Karpas-422 (cell line): Measurements from ENCODE around the gene IFI27L2. TPM values are rescaled to one million over a fixed set of nuclear protein-coding genes. Genes with fewer than 3 reads are reported as not detected.

Source experiments
- DNase-seq: peaks from one replicate; pipeline ENCODE4 v3.0.0-alpha.2; 2015
- H2AFZ ChIP-seq: fragments of 200-600 bp; sonication (generic); 2 replicates; pipeline ENCODE4 v1.6.1; 2014; ENCODE audit warnings: antibody characterized with exemption, low read length, mixed read lengths
- H3K27ac ChIP-seq: fragments of 200-600 bp; sonication (generic); 2 replicates; pipeline ENCODE4 v1.5.1; 2014; ENCODE audit warnings: mild to moderate bottlenecking, low read length, moderate library complexity
- H3K27me3 ChIP-seq: fragments of 200-600 bp; sonication (generic); 2 replicates; pipeline ENCODE4 v1.6.1; 2014; ENCODE audit warnings: low read length, mixed read lengths
- H3K36me3 ChIP-seq: fragments of 200-600 bp; sonication (generic); 2 replicates; pipeline ENCODE4 v1.6.1; 2014; ENCODE audit warnings: low read length, mixed read lengths; ENCODE audit not compliant: insufficient read depth
- H3K4me1 ChIP-seq: fragments of 200-600 bp; sonication (generic); 2 replicates; pipeline ENCODE4 v1.6.1; 2014; ENCODE audit warnings: mild to moderate bottlenecking, low read length, mixed read lengths
- H3K4me2 ChIP-seq: fragments of 200-600 bp; sonication (generic); 2 replicates; pipeline ENCODE4 v1.6.1; 2014; ENCODE audit warnings: low read length, low read depth, mild to moderate bottlenecking; ENCODE audit not compliant: poor library complexity, severe bottlenecking
- H3K4me3 ChIP-seq: fragments of 200-600 bp; sonication (generic); 2 replicates; pipeline ENCODE4 v1.5.1; 2014; ENCODE audit warnings: mild to moderate bottlenecking, antibody characterized with exemption, low read length, mixed read lengths
- H3K79me2 ChIP-seq: fragments of 200-600 bp; sonication (generic); 2 replicates; pipeline ENCODE4 v1.6.1; 2014; ENCODE audit warnings: mild to moderate bottlenecking, low read length, mixed read lengths
- H3K9ac ChIP-seq: fragments of 200-600 bp; sonication (generic); 2 replicates; pipeline ENCODE4 v1.6.0; 2014; ENCODE audit warnings: low read length
- H3K9me2 ChIP-seq: fragments of 200-600 bp; sonication (generic), shearing (Covaris generic); replicated peaks from 2 replicates; pipeline ENCODE4 v1.6.0; 2014; ENCODE audit warnings: mild to moderate bottlenecking, low read length, moderate library complexity; ENCODE audit not compliant: insufficient read depth
- H3K9me3 ChIP-seq: fragments of 300-700, 200-600 bp; sonication (generic); 2 replicates; pipeline ENCODE4 v1.6.1; 2014; ENCODE audit warnings: low read length, mixed read lengths
- H4K20me1 ChIP-seq: fragments of 200-600 bp; sonication (generic); 2 replicates; pipeline ENCODE4 v1.6.1; 2014; ENCODE audit warnings: mild to moderate bottlenecking, antibody characterized with exemption, low read length, low read depth; ENCODE audit not compliant: insufficient read depth
- total RNA-seq: library from RNA; depleted of rRNA; stranded (reverse); fragments of >200 nt; shearing (Covaris generic); gene quantifications from 2 replicates; pipeline ENCODE4 v1.2.3, GENCODE V29; 2014; ENCODE audit warnings: low replicate concordance

The IFI27L2 gene
- total RNA-seq, 1 experiment from 2014 or later = 118 TPM

DNA sequence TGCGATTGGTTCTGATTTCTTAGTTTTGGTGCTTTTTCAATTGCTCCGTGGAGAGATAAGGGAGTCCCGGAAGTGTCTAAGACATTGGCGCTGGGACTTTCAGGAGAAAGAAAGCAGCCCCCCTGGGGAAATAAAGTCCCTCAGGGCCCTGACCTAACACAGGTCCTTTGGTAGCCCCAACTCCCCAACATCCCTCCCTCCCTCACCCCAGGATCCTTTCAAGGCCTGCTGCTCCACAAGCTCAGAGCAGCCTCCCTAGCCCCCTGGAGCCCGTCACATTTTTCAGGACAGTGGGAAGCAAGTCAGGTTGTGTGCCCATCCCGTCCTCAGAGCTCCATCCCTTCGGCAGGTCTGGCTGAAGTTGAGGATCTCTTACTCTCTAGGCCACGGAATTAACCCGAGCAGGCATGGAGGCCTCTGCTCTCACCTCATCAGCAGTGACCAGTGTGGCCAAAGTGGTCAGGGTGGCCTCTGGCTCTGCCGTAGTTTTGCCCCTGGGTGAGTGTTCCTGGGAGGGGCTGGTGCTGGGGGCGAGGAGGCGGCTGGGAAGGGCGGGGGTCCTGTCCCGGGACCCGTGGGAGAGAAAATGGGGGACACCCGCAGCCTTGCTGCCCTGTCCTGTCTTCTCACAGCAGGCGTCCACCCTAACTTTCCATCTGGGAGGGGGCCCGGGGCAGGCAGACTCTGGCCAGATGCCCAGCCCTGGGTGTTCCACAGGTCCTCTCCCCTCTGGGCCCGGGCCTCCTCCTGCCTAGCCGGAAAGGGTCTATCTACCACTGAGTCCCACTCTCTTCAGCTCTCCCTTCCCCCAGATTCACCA is 17.9 kb downstream of the IFI27L2 start:
- Histone ChIP-seq H4K20me1 (no peaks in the 10 kb centered on the region), H3K79me2 (no peaks in the 10 kb centered on the region), H3K36me3 (no peaks in the 10 kb centered on the region), H3K9me2 (no peaks in the 10 kb centered on the region), H3K9me3 (no peaks in the 10 kb centered on the region), H3K4me2 (no peak overlapping the region), H2AFZ (no peak overlapping the region), H3K4me3 (no peak overlapping the region), H3K9ac (no peak overlapping the region), H3K27ac (no peak overlapping the region), H3K4me1 (no peaks in the 10 kb centered on the region), H3K27me3 (no peaks in the 10 kb centered on the region)
- no peak for DNase-seq

DNA sequence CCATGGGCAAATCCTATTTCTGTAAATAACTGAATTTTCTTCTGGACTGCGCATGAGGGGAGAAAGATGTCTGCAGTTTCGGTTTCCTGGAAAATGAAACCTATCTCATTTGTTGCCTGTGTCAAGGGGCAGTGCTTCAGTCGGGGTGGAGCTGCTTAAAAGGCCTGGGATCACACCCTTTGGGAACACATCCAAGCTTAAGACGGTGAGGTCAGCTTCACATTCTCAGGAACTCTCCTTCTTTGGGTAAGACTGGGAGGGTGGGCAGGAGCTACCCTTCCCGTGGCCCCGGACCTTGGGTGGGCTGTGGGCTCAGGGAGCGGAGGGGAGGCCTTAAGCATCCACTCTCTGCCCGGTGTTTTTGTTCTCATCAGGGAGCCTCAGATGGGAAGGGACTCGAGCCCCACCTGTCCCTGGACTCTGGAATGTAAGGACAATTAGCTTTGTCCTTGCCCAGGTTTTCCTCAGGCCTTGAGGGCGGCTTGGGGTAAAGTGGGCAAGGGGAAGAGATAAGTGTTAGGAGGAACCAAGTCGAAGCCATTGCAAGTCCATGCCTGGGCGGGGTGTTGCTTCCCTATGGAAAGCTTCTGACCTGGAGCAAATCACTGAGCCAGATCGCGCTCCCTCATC is 18.7 kb downstream of the IFI27L2 start, which contains the start of gene IFI27:
TSS of gene IFI27 (plus strand) at position 185 of the 630 bp plus-strand sequence.
- Histone ChIP-seq H4K20me1 (no peaks in the 10 kb centered on the region), H3K9me3 (no peaks in the 10 kb centered on the region), H3K27me3 (no peaks in the 10 kb centered on the region), H3K4me3 (no peak within 1 kb of the TSS), H2AFZ (no peak within 1 kb of the TSS), H3K9me2 (no peaks in the 10 kb centered on the region), H3K4me2 (no peak within 1 kb of the TSS), H3K9ac (no peak within 1 kb of the TSS), H3K36me3 (no peaks in the 10 kb centered on the region), H3K4me1 (no peaks in the 10 kb centered on the region), H3K27ac (no peak within 1 kb of the TSS), H3K79me2 (no peaks in the 10 kb centered on the region)
- no peak for DNase-seq

DNA sequence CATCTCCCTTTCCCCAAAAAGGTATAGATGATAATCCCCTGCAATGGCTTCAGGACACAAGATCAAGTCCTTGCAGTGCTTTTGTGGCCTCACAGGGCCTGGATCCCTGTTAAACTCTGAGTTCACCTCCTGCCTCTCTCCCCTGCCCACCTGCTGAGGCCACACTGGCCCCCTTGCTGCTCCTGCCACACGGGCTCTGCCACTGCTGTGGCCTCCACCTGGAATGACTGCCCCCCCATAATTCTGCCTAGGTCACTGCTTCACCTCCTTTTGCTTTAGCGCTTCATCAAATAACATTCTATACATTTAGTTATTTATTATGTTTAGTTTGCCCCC is 19.5 kb downstream of the IFI27L2 start:
- H3K4me1 ChIP-seq = no peaks in the 10 kb centered on the region
- no peaks in the 10 kb centered on the region for H3K36me3 ChIP-seq
- H3K9ac ChIP-seq = no peak overlapping the region
- no peaks in the 10 kb centered on the region for H3K9me3 ChIP-seq
- no peaks in the 10 kb centered on the region for H3K27me3 ChIP-seq
- H3K9me2 ChIP-seq = no peaks in the 10 kb centered on the region
- H3K27ac ChIP-seq = no peak overlapping the region
- no peak overlapping the region for H3K4me3 ChIP-seq
- H3K4me2 ChIP-seq = no peak overlapping the region
- H2AFZ ChIP-seq = no peak overlapping the region
- no peaks in the 10 kb centered on the region for H3K79me2 ChIP-seq
- no peak for DNase-seq
- H4K20me1 ChIP-seq = no peaks in the 10 kb centered on the region

DNA sequence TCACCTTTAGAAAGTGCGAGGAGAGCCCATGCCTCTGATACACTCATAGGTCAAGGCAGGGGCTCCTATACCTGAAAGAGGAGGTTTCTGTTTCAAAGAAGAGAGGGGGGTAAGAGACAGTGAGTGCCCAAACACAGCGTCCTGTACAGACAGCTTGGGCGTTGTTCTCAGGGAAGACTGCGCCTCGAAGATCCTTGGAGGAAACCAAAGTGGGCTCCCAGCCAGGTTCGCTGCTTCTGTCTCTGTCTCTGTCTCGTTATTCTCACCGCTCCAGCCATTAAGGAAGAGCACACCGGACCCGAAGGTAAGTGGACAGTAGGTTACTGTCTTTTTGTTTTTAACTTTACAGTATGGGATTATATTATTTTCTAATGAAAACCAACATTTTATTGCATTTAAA is 24.7 kb downstream of the IFI27L2 start:
- no peak for DNase-seq
- H3K36me3 ChIP-seq = no peaks in the 10 kb centered on the region
- no peak overlapping the region for H3K27ac ChIP-seq
- no peaks in the 10 kb centered on the region for H3K27me3 ChIP-seq
- H3K4me1 ChIP-seq = no peaks in the 10 kb centered on the region
- no peak overlapping the region for H2AFZ ChIP-seq
- no peaks in the 10 kb centered on the region; the same call in 1 of the 2 replicates for H4K20me1 ChIP-seq
- H3K4me3 ChIP-seq = no peak overlapping the region
- H3K9me3 ChIP-seq = no peaks in the 10 kb centered on the region
- H3K79me2 ChIP-seq = no peaks in the 10 kb centered on the region
- no peaks in the 10 kb centered on the region for H3K9me2 ChIP-seq
- H3K4me2 ChIP-seq = no peak overlapping the region
- H3K9ac ChIP-seq = no peak overlapping the region

DNA sequence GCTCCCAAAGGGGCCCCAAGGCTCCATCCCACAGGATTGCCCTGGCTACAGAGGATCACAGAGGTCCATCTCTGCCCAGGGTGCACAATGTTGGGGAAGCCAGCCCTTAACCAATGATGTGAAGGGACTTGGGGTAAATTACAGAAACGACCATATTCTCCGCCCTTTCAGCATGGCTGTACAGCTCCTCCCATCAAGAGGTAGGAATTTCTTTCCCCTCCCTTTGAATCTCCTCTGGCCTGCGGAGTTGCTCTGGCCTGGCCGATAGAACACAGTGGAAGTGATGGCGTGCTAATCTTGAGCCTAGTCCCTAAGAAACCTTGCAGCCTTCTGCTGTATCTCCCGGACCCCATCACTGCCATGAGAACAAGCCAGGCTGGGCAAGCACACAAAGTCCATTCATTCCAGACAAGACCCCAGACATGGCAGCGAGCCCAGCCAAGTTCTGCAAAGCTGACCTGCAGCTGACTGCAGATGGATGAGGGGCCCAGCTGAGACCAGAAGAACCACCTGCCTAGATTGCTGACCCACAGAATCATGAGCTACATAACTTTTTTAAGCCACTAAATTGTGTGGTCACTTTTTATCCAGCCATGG is 25.8 kb downstream of the IFI27L2 start:
- no peak overlapping the region for H3K9ac ChIP-seq
- H4K20me1 ChIP-seq = peaks cover 2% of the 10 kb centered on the region; the same call in 1 of the 2 replicates
- no peak for DNase-seq
- H3K9me2 ChIP-seq = no peaks in the 10 kb centered on the region
- no peak overlapping the region for H3K27ac ChIP-seq
- no peaks in the 10 kb centered on the region for H3K27me3 ChIP-seq
- H2AFZ ChIP-seq = no peak overlapping the region
- H3K4me1 ChIP-seq = no peaks in the 10 kb centered on the region
- H3K4me2 ChIP-seq = no peak overlapping the region
- H3K79me2 ChIP-seq = no peaks in the 10 kb centered on the region
- no peaks in the 10 kb centered on the region for H3K36me3 ChIP-seq
- no peaks in the 10 kb centered on the region for H3K9me3 ChIP-seq
- no peak overlapping the region for H3K4me3 ChIP-seq

DNA sequence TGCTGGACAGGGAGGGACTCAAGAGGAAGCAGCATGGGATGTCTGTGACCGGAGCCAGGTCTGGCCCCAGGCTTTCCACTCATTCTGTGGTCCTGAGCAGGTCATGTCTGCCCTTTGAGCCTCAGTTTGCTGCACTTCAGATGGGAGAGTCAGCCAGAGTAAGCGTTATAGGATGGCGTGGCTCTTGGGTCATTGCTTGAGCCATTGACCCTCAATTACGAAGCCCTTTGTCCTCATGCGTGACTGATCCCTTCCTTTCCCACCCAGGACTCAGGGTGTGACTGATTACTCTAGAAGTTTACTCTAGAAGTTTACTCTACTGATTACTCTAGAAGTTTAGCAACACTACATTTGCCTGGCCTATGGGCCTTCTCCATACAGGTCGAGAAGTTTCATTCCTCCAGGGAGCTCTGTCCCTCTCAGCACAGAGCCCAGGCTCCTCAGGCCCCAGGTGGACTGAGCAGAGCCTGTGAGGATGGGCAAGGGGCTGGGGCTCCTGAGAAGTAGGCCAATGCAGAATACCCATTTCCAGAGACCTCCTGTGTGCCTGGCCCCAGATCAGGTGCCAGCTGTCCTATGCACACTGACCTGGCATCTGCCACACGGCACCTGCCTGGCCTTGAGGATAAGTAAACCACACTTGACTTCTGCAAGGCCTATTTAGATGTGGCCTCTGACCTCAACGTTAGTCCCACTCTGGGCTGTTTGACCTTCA is 26.5 kb downstream of the IFI27L2 start:
- no peaks in the 10 kb centered on the region for H3K27me3 ChIP-seq
- H3K9me3 ChIP-seq = no peaks in the 10 kb centered on the region
- no peak overlapping the region for H3K4me3 ChIP-seq
- H3K4me1 ChIP-seq = no peaks in the 10 kb centered on the region
- no peak for DNase-seq
- no peak overlapping the region for H3K9ac ChIP-seq
- no peak overlapping the region for H3K27ac ChIP-seq
- no peaks in the 10 kb centered on the region for H3K36me3 ChIP-seq
- no peaks in the 10 kb centered on the region for H3K79me2 ChIP-seq
- peaks cover 2% of the 10 kb centered on the region; the same call in 1 of the 2 replicates for H4K20me1 ChIP-seq
- no peak overlapping the region for H2AFZ ChIP-seq
- no peak overlapping the region for H3K4me2 ChIP-seq
- H3K9me2 ChIP-seq = no peaks in the 10 kb centered on the region

DNA sequence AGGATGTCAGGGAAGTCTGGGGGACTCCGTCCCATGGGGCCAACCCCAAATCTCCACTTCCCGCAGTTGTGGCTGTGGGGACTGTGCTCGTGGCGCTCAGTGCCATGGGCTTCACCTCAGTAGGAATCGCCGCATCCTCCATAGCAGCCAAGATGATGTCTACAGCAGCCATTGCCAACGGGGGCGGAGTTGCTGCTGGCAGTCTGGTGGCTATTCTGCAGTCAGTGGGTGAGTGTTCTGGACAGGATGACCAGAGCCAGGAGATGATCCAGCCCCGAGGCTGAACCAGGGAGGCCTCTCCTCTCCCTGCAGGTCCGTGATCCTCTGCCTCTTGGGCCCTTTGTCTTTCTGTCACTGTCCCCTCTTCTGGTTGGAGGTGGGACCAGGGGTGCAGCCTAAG is 27.7 kb downstream of the IFI27L2 start:
- Histone ChIP-seq H3K36me3 (no peaks in the 10 kb centered on the region), H3K27me3 (no peaks in the 10 kb centered on the region), H4K20me1 (peaks cover 2% of the 10 kb centered on the region; the same call in 1 of the 2 replicates), H3K4me3 (no peak overlapping the region), H3K27ac (no peak overlapping the region), H2AFZ (no peak overlapping the region), H3K4me1 (no peaks in the 10 kb centered on the region), H3K79me2 (no peaks in the 10 kb centered on the region), H3K9ac (no peak overlapping the region), H3K9me2 (no peaks in the 10 kb centered on the region), H3K9me3 (no peaks in the 10 kb centered on the region), H3K4me2 (no peak overlapping the region)
- no peak for DNase-seq

DNA sequence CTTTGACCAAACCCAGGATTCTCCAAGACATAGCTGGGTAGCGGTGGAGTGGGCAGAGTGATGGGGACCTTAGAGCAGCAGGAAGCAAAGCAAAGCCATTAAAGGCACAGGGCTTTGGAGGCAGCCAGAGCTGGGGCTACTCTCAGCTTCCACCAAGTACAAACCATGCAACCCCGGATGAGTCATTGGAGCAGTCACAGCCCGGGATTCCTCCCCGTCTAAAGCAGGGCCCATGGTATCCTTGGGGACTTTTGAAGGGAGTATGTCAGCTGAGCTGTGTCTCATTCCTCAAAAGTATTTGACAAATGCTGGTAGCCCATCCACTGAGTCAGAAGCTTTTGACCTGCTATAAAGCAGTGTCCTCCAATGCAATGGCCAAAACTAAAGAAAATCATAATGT is 28.6 kb downstream of the IFI27L2 start:
- H3K27me3 ChIP-seq = no peaks in the 10 kb centered on the region
- no peak overlapping the region for H3K9ac ChIP-seq
- H2AFZ ChIP-seq = no peak overlapping the region
- no peak overlapping the region for H3K4me2 ChIP-seq
- no peak overlapping the region for H3K27ac ChIP-seq
- H3K9me3 ChIP-seq = no peaks in the 10 kb centered on the region
- no peaks in the 10 kb centered on the region for H3K36me3 ChIP-seq
- no peak for DNase-seq
- H3K79me2 ChIP-seq = no peaks in the 10 kb centered on the region
- H3K9me2 ChIP-seq = no peaks in the 10 kb centered on the region
- H4K20me1 ChIP-seq = peaks cover 2% of the 10 kb centered on the region; the same call in 1 of the 2 replicates
- no peak overlapping the region for H3K4me3 ChIP-seq
- no peaks in the 10 kb centered on the region for H3K4me1 ChIP-seq
